ENCODE measurements around the gene ARID4A. TPM values are rescaled to one million over a fixed set of nuclear protein-coding genes. Genes with fewer than 3 reads are reported as not detected.

Gene ARID4A
- total RNA-seq, 1 donor from 2014 or later, result 27.4 TPM

Other genes starting within 250 kb of the ARID4A start
- gene ARMH4, start 146.3 kb upstream of the ARID4A start, total RNA-seq, result not detected in 2 replicates
- 44.3 and 47.7 TPM in 2 replicates for gene ACTR10, start 98.4 kb upstream of the ARID4A start, total RNA-seq
- gene PSMA3, start 53.7 kb upstream of the ARID4A start, total RNA-seq, result 354 and 356 TPM in 2 replicates
- gene TOMM20L, start 97.4 kb downstream of the ARID4A start, total RNA-seq, result not detected in 2 replicates
- gene TIMM9, start 129.0 kb downstream of the ARID4A start, total RNA-seq, result 39.8 and 39.9 TPM in 2 replicates
- 24.9 and 26.1 TPM in 2 replicates for gene KIAA0586, start 129.2 kb downstream of the ARID4A start, total RNA-seq

All from T-helper 2 cell treated with Interferon-gamma antibody and Interleukin-4, amounts not matched to agents 100 ng/mL and 5 ng/mL, for 36 hours (primary cell).